ENCODE data around the gene TP53TG5. TPM values are rescaled to one million over a fixed set of nuclear protein-coding genes. Genes with fewer than 3 reads are reported as not detected.

The TP53TG5 gene
- total RNA-seq, 1 donor from 2014 or later, result not detected

DNA sequence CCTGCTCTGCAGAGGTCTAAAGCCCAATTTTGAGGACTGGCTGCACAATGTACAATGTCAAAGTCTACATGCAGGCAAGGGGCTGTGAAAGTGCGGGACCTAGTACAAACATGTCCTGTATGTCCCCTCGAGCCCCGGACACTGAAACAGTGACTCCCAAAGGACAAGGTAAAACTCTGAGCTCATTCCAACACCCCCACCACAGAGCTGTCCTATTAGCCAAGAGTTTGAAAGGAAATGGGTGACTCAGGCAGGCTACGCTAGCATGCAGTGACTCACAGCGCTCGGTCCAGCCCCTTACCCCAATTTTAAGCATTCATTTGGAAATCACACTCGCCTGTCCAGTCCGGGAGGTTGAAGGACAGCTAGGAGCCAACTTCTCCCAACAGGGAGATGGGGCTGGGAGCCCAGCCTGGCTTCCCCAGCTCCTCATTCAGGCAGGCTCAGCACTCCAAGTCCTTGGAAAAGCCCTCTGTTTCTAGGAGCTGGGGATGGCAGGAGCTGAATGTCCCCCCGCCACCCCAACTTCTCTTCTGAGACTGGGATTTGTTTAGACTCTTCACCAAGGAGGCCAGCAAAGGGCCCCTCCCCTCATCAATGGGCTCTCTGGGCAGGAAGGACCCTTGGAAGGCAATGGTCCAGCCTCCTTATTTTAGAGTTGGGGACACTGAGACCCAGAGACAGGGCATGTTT is 33.8 kb downstream of the TP53TG5 start:
- DNase-seq (no peak), ATAC-seq (peak; percentile 30)
- TF ChIP-seq, protein P1, sequence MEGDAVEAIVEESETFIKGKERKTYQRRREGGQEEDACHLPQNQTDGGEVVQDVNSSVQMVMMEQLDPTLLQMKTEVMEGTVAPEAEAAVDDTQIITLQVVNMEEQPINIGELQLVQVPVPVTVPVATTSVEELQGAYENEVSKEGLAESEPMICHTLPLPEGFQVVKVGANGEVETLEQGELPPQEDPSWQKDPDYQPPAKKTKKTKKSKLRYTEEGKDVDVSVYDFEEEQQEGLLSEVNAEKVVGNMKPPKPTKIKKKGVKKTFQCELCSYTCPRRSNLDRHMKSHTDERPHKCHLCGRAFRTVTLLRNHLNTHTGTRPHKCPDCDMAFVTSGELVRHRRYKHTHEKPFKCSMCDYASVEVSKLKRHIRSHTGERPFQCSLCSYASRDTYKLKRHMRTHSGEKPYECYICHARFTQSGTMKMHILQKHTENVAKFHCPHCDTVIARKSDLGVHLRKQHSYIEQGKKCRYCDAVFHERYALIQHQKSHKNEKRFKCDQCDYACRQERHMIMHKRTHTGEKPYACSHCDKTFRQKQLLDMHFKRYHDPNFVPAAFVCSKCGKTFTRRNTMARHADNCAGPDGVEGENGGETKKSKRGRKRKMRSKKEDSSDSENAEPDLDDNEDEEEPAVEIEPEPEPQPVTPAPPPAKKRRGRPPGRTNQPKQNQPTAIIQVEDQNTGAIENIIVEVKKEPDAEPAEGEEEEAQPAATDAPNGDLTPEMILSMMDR (IDR thresholded peaks at IDR 0.05), result no peak
- intact Hi-C loops (cut with DNase I), result no loop called here
- Histone ChIP-seq H3K27ac (peak overlapping the region; percentile 86), H3K9me3 (no peaks in the 10 kb centered on the region), H3K4me1 (peaks cover 80% of the 10 kb centered on the region), H3K4me3 (peak overlapping the region; percentile 67), H3K36me3 (peaks cover 18% of the 10 kb centered on the region), H3K27me3 (no peaks in the 10 kb centered on the region)

- no peak for DNase-seq
- no peak for ATAC-seq
- Histone ChIP-seq H3K9me3 (no peaks in the 10 kb centered on the region), H3K36me3 (peaks cover 24% of the 10 kb centered on the region), H3K4me1 (peaks cover 87% of the 10 kb centered on the region), H3K27ac (peak overlapping the region; percentile 86), H3K4me3 (peak overlapping the region; percentile 67), H3K27me3 (no peaks in the 10 kb centered on the region)
- intact Hi-C loops (cut with DNase I), result no loop called here
- TF ChIP-seq, protein P1 (IDR thresholded peaks at IDR 0.05), result no peak
These were observed 34.5 kb downstream of the TP53TG5 start for GRCh38 chr20:45343532-45344167.

DNA sequence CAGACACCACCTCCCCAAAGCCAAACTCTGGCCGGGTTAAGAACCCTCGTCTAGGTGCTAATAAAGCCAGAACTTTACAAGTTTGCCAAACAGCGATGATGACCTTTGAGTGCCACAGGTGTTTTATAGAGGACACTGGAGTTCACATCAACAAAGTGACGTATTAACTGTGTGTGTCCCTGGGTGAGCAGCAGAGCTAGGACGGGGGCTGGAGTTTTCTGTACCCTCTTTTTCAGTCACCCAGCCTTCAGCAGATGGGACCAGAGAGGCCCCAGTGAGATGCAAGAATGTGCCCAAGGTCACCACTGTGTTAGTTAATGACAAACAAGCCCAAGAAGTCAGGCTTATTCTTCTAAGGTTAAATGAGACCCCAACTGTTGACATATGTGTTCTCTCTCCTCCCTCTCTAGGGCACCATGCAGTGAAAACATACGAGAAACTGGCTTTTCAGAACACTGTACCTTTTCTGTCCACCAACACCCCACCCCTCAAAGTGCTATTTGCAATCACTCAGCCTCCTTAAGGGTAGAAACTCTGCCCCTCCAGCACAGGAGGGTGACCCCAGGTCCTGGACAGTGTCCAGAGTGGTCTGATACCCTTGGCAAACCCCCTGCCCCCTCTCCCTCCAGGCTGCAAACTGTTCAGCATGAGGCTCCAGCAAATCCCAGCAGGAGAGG is 35.1 kb downstream of the TP53TG5 start:
- TF ChIP-seq, protein P1 (IDR thresholded peaks at IDR 0.05), result no peak
- Histone ChIP-seq H3K27me3 (no peaks in the 10 kb centered on the region), H3K9me3 (no peaks in the 10 kb centered on the region), H3K4me3 (peak overlapping the region; percentile 67), H3K4me1 (peaks cover 93% of the 10 kb centered on the region), H3K27ac (peak overlapping the region; percentile 86), H3K36me3 (peaks cover 27% of the 10 kb centered on the region)
- DNase-seq (no peak), ATAC-seq (peak; percentile 1)
- intact Hi-C loops (cut with DNase I), result no loop called here

GRCh38 chr20:45341939-45342854 is 35.9 kb downstream of the TP53TG5 start:
- intact Hi-C loops (cut with DNase I), result no loop called here
- ATAC-seq (peak; percentile 56), DNase-seq (peak; percentile 82)
- no peaks in the 10 kb centered on the region for H3K27me3 ChIP-seq
- H3K9me3 ChIP-seq, result no peaks in the 10 kb centered on the region
- TF ChIP-seq, protein P1 (IDR thresholded peaks at IDR 0.05), result no peak
- peaks cover 27% of the 10 kb centered on the region for H3K36me3 ChIP-seq
- H3K4me3 ChIP-seq, result peak overlapping the region; percentile 67
- peaks cover 97% of the 10 kb centered on the region for H3K4me1 ChIP-seq
- peak overlapping the region; percentile 86 for H3K27ac ChIP-seq

DNA sequence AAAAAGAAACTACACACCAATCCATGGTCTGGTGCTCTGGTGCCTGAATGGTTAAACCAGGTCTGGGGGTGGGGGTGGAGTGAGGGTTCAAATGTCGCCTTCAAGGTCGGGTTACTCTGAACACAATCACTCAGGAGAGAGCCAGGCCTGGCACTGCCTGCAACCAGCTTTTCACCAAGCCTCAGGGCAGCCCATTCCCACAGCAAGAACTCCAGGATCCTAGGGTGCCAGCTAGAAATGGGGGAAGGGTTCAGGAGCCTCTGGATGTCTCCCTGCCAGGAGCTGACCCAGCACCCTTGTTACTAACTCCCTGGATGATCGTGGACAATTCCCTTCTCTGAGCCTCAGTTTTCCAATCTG is 36.6 kb downstream of the TP53TG5 start:
- peak overlapping the region; percentile 86 for H3K27ac ChIP-seq
- peaks cover 97% of the 10 kb centered on the region for H3K4me1 ChIP-seq
- intact Hi-C loops (cut with DNase I), result no loop called here
- DNase-seq (peak; percentile 51), ATAC-seq (no peak)
- TF ChIP-seq, protein P1 (IDR thresholded peaks at IDR 0.05), result no peak
- peak overlapping the region; percentile 67 for H3K4me3 ChIP-seq
- H3K36me3 ChIP-seq, result peaks cover 27% of the 10 kb centered on the region
- no peaks in the 10 kb centered on the region for H3K27me3 ChIP-seq
- H3K9me3 ChIP-seq, result no peaks in the 10 kb centered on the region
